A204.1 (cell line): ENCODE results near the gene TCF7L2.

Source experiments
- FAIRE-seq: peaks from 2 replicates; lab custom pipeline; 2012; peaks lifted over from hg19 to GRCh38; lab: Jason Lieb, UNC

TCF7L2 gene

GRCh38 chr10:112948196-112948595, 1.9 kb upstream of the TCF7L2 start:
- FAIRE-seq, result no peak

- FAIRE-seq, result peak; percentile 91
Measured at GRCh38 chr10:112949143-112949823, 764 bp upstream of the TCF7L2 start.

- FAIRE-seq, result no peak
Measured at GRCh38 chr10:112950714-112951358, 789 bp downstream of the TCF7L2 start.

GRCh38 chr10:112951359-112952281, 1.6 kb downstream of the TCF7L2 start:
- no peak for FAIRE-seq

GRCh38 chr10:112952282-112953173, 2.5 kb downstream of the TCF7L2 start:
- no peak for FAIRE-seq

GRCh38 chr10:112953174-112954159, 3.4 kb downstream of the TCF7L2 start:
- FAIRE-seq, result no peak

- FAIRE-seq, result peak; percentile 91
Measured at GRCh38 chr10:112954974-112955581, 5.0 kb downstream of the TCF7L2 start.

GRCh38 chr10:112955582-112956421, 5.8 kb downstream of the TCF7L2 start:
- no peak for FAIRE-seq

GRCh38 chr10:112956631-112957350, 6.7 kb downstream of the TCF7L2 start:
- FAIRE-seq, result no peak

- no peak for FAIRE-seq
Measured at GRCh38 chr10:112957640-112958092, 7.6 kb downstream of the TCF7L2 start.

GRCh38 chr10:112958275-112958995, 8.4 kb downstream of the TCF7L2 start:
- FAIRE-seq, result no peak

- FAIRE-seq, result peak; percentile 99
Measured at GRCh38 chr10:112959207-112959838, 9.3 kb downstream of the TCF7L2 start.

GRCh38 chr10:112960151-112960681, 10.2 kb downstream of the TCF7L2 start:
- FAIRE-seq, result no peak

- FAIRE-seq, result no peak
Measured at GRCh38 chr10:112961609-112962008, 11.6 kb downstream of the TCF7L2 start.

GRCh38 chr10:112962343-112962742, 12.3 kb downstream of the TCF7L2 start:
- FAIRE-seq, result no peak

- FAIRE-seq, result no peak
Measured at GRCh38 chr10:112963835-112964234, 13.8 kb downstream of the TCF7L2 start.

- no peak for FAIRE-seq
Measured at GRCh38 chr10:112964482-112964881, 14.4 kb downstream of the TCF7L2 start.
